GM18858 (cell line): ENCODE results near the gene BACE1-AS.

Source experiments
- ATAC-seq: cut with Tn5 transposase; IDR thresholded peaks from one replicate; pipeline ENCODE4 v1.9.1; 2021; ENCODE audit not compliant: unreplicated experiment

The BACE1-AS gene

GRCh38 chr11:117289795-117290194 is 1.4 kb upstream of the BACE1-AS start:
- ATAC-seq: no peak

- no peak for ATAC-seq
Measured at GRCh38 chr11:117292616-117293015, 1.5 kb downstream of the BACE1-AS start.

DNA sequence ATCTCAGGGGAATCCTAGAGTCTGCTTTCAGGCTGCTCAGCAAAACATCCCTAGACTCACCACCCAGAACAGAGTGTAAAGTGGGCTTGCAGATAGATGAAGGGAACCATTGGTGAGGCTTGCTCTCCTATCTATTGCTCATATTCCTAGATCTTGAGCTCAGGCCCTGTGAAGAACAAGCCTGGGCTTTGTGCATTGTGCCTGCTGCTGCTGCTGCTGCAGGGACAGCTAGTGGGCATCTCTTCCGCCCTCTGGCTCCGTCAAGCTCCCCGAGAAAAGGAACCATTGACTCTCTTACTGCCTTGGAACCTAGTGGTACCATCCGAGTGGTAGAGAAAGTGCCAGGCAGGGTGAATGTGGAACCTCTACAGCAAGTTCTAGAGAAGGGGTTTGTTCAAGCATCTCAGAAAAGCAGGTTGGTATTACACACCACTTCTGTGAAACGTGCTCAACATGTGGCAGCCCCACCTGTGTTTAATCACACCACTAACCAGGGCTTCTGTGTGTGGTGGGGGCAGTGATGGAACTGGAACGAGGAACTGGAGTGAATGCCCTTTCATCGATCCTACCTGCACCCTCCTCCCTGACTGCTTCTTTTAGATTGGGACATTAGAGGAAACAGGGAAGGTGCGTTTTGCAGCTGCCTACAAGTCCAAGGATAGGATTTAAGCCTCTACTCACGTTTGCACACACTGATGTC is 4.4 kb downstream of the BACE1-AS start:
- no peak for ATAC-seq

DNA sequence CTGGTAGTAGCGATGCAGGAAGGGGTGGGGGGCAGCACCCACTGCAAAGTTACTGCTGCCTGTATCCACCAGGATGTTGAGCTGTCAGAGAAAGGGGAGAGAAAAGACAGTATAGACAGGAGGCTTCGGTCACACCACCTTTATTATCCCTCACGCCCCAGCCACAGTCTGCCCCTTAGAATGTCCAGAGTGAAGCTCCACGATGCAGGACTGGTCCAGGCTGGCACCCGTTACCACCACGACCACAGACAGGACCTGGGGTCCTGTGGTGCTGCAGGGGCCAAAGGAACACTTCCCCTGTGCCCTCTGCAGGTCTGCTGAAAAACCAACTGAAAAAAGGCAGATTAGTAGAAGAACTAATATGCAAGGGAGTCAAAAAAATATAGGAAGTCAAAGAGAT is 5.7 kb downstream of the BACE1-AS start:
- ATAC-seq: no peak

GRCh38 chr11:117298195-117298594 is 7.0 kb downstream of the BACE1-AS start:
- no peak for ATAC-seq

DNA sequence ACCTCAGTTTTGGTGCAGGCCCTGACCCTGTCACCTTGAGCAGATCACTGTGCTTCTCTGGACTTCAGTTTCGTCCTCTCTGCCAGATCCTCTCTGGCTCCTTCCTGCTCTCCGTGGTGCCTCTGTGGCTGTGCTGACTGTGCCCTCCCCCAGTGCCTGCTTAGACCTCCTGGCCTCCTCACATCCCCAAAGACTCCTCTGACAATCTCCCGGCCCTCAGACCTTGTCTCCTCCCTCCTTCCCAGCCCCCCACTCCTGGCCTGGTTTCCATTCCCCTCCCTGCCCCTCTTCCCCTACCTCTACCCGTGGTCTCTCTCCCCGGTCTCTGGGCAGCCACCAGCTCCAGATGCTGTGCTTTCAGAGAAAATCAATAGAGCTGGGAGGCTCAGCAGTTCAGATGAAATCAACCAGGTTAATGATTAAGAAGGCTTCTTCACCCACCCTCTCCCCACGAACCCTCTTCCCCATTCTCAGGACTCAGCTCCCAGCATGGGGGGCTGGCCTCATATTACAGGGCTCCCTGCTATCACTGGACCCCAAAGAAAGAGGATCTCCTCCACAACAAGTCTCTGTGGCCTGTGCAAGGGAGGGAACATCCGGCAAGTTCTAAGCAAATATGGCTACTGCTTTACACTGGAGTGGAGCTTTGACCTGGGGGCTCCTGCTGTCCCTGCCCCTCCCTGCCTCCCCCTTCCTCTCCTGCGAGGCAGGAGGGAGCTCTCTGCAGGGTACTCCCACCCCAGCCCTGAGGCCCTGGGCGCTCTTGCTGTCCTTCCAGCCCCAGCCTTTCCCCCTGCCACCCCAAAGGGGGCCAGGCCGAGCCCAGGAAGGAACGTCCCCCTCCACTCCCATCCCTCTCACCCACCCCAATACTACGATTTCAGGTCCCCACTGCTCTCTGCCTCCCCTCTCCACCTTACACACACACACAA is 8.5 kb downstream of the BACE1-AS start:
- no peak for ATAC-seq

DNA sequence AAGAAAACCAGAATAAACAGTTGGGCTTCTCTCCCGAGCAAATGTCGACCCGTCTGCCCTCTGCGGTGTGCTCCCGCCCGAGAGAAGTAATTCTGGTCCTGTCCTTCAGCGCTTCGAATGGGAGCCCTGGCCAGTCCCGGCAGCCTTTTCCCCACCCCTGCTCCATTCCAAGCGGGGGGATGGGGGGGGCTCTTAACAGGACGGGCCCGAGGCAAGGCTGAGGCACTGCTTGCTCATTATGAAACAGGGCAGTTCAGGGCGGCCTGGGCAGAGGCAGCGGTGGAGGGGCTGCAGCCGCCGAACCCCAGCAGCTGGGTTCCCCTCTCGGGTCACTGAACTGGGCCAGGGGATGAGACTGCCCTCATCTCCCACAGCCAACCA is 9.1 kb downstream of the BACE1-AS start:
- ATAC-seq: no peak

DNA sequence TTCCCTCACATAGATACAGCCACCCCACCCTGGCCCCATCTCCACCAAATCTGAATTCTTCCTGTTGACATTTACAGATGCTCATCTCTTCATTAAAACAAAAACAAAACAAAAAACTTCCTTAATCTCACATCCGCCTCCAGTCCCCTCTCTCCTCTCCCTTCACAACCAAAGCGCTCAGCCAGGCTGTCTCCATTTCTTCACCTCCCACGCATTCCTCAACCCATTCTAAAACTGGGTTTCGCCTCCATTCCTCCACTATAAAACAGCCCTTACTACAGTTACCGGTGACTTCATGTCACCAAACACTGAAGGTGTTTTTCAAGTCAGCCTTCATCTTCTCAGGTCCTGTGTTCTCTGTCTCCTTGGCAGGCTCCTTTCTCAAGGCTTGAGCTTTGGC is 9.6 kb downstream of the BACE1-AS start:
- ATAC-seq: no peak

- ATAC-seq: no peak
Measured at GRCh38 chr11:117302228-117302627, 11.1 kb downstream of the BACE1-AS start.

- no peak for ATAC-seq
Measured at GRCh38 chr11:117303101-117303500, 12.0 kb downstream of the BACE1-AS start.

- no peak for ATAC-seq
Measured at GRCh38 chr11:117303646-117304315, 12.6 kb downstream of the BACE1-AS start.

DNA sequence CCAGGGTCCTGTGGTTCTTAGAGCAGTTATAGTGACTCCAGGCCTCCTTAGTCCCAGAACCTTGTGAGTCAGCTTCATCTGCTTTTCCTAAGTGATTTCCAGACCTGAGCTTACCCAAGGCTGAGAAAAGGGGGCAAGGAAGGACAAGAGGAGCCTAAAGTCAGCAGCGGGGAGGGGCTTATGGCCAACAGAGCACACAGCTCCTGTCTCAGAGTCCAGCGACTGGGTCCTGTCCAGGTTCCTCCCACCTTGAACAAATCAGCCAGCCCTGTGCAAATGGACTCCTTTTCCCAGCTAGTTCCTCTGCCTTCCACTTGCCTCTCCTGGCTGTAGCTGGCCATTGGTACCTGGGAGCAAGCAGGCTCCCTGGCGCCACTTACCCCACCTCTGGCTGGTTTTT is 14.0 kb downstream of the BACE1-AS start:
- ATAC-seq: no peak

- no peak for ATAC-seq
Measured at GRCh38 chr11:117309310-117309709, 18.2 kb downstream of the BACE1-AS start.

DNA sequence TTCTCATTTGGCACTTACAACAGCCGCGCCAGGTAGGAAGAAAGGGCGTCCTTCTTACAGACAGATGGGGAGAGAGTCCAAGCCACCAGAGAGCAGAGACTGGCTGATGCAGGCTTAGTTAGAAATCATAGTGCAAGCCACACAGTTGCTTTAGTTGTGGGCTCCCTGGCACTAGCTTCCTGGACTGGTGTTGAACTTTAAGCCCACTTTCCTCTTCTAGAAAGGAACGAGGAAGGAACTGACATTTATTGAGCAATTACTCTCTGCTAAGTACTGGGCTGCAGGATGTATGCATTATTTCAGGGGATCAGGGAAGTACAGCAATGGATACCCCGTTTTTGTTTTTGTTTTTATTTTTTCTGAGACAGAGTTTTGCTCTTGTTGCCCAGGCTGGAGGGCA is 21.9 kb downstream of the BACE1-AS start:
- no peak for ATAC-seq

- no peak for ATAC-seq
Measured at GRCh38 chr11:117313828-117314768, 23.0 kb downstream of the BACE1-AS start.

- no peak for ATAC-seq
Measured at GRCh38 chr11:117314840-117315239, 23.7 kb downstream of the BACE1-AS start.

DNA sequence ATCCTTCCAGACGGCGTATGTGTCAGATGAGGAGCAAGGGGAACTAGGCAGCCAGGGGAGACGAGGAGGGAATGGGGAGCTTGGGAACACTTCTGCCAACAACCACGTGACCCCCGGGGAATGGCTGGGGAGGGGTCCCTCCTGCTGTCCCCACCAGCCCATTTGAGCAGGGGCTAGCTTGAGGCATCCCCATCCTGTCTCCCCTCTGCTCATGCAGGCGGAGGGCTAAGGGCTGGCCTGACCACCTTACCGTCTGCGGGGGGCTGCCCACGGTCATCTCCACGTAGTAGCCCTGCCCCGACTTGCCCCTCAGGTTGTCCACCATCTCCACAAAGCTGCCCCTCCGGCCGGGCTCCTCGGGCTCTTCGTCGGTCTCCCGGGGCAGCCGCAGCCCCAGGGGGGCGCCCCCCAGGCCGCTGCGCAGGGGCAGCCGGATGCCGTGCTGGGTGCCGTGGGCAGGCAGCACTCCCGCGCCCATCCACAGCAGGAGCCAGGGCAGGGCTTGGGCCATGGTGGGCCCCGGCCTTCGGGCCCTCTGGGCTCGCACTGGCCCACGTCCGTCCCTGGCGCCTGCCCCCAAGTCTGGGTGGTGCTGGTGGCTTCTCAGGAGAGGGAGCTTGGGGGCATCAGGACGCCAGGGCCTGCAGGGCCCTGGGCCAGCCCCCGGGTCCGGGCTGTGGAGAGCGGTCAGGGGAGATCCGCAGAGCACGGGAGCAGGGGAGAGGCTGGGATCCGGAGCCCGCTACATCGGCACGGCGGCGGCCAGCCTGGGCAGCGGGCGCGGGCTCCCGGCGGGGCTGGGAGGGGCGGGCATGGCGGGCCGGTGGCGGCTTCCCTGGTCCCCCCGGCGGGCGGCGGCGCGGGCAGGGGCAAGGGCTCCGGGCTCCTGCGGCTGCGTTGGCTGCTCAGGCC is 24.4 kb downstream of the BACE1-AS start:
- no peak for ATAC-seq

- no peak for ATAC-seq
Measured at GRCh38 chr11:117316197-117316961, 25.2 kb downstream of the BACE1-AS start, which contains the start of gene BACE1. BACE1 (minus strand) TSS chr11:117316256; CDS start chr11:117315795, 461 bp downstream.

DNA sequence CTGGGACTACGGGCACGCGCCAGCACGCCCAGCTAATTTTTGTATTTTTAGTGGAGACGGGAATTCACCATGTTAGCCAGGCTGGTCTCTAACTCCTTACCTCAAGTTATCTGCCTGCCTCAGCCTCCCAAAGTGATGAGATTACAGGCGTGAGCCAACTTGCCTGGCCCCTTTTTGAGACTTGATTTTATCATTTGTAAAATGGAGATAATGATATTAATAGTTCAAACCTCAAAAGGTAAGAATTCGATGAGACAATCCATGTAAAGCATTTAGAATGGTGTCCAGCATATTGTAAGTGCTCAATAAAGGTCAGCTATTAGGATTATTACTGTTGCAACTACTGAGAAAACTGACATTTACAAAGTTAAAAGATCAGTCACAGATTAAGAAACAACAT is 27.6 kb downstream of the BACE1-AS start:
- no peak for ATAC-seq
